ENCODE data around the gene ECI2.

DNA sequence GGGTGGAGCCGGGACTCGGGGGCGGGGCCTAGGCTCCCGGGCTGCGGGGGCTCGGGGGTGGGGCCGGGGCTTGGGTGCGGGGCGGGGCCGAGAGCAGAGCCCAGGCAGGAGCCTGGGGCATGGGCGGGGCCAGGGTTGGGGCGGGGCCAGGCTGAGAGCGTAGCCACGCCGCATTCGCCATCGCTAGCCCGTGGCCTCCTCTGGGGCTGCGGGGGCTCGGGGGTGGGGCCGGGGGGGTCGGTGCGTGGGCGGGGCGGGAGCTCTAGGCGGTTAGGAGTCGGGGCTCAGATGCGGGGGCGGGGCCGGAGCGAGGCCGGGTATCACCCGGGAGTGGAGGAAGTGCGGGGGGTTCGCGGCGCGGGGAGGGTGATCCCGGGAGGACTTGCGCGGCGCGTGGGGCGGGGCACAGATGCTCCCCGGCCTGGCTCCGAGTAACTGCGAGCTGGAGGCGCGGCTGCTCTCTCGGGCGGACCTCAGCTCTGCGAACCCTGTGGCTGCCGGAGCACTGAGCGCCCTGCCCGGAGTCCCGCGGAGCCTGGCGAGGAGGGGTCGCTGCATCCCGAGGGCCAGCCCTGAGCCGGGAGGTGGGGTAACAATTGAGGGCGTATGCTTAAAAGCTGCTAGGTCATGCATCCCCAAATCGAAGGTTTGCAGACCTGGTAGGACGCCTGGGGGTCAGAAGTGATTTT lies 434 bp upstream of the ECI2 start:
- no peak for TF ChIP-seq EZH2 (IDR thresholded peaks at IDR 0.05; ENCODE audit: borderline replicate concordance)
- TF ChIP-seq, protein P1, sequence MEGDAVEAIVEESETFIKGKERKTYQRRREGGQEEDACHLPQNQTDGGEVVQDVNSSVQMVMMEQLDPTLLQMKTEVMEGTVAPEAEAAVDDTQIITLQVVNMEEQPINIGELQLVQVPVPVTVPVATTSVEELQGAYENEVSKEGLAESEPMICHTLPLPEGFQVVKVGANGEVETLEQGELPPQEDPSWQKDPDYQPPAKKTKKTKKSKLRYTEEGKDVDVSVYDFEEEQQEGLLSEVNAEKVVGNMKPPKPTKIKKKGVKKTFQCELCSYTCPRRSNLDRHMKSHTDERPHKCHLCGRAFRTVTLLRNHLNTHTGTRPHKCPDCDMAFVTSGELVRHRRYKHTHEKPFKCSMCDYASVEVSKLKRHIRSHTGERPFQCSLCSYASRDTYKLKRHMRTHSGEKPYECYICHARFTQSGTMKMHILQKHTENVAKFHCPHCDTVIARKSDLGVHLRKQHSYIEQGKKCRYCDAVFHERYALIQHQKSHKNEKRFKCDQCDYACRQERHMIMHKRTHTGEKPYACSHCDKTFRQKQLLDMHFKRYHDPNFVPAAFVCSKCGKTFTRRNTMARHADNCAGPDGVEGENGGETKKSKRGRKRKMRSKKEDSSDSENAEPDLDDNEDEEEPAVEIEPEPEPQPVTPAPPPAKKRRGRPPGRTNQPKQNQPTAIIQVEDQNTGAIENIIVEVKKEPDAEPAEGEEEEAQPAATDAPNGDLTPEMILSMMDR (IDR thresholded peaks at IDR 0.05; ENCODE audit: poor library complexity), result peak; percentile 7

Measured in hepatocyte (in vitro differentiated cells).